Panc1 (cell line): ENCODE results near the gene FKBP1A. TPM values are rescaled to one million over a fixed set of nuclear protein-coding genes. Genes with fewer than 3 reads are reported as not detected.

Source experiments
- ATAC-seq: fragments of 200-7000 bp; cut with Tn5 transposase; 2 replicates; pipeline ENCODE4 v1.9.1; 2020; ENCODE audit warnings: mild to moderate bottlenecking, moderate library complexity
- BruUV-seq: library from RNA; stranded (reverse); fragments of 400-500 nt; replicated peaks from 2 replicates; lab custom pipeline; 2021; lab: Mats Ljungman, UMichigan
- CTCF ChIA-PET: fragments of 300-600 bp; sonication (Branson Sonifier 250); formaldehyde crosslinking; loops from one replicate; lab custom pipeline; 2022; ENCODE audit warnings: antibody characterized with exemption; lab: Charles Lee
- POLR2A ChIA-PET: fragments of 300-600 bp; sonication (Branson Sonifier 250); formaldehyde crosslinking; loops from one replicate; lab custom pipeline; 2022; ENCODE audit warnings: antibody characterized with exemption; lab: Charles Lee
- DNase-seq: peaks from one replicate; pipeline ENCODE4 v3.0.0-alpha.2; 2010; ENCODE audit warnings: low read depth, low spot score
- H3K27ac ChIP-seq: 2 replicates; pipeline ENCODE4 v1.5.1; 2011; ENCODE audit warnings: mild to moderate bottlenecking, low read length, inconsistent platforms
- H3K27me3 ChIP-seq: fragments of 200-500 bp; sonication (Bioruptor generic); 2 replicates; pipeline ENCODE4 v1.6.0; 2014; ENCODE audit warnings: low read length, inconsistent platforms; ENCODE audit not compliant: control insufficient read depth, insufficient read depth
- H3K36me3 ChIP-seq: fragments of 200-500 bp; sonication (Bioruptor generic); 2 replicates; pipeline ENCODE4 v1.5.1; 2014; ENCODE audit warnings: inconsistent platforms, mild to moderate bottlenecking, low read length, moderate library complexity; ENCODE audit not compliant: control insufficient read depth, insufficient read depth
- H3K4me1 ChIP-seq: 2 replicates; pipeline ENCODE4 v1.5.1; 2011; ENCODE audit warnings: inconsistent platforms, mild to moderate bottlenecking, low read length, moderate library complexity; ENCODE audit not compliant: control insufficient read depth, insufficient read depth
- H3K4me3 ChIP-seq, 2 experiments: 2 replicates each; pipeline ENCODE4 v1.5.1; 2011 to 2012; ENCODE audit warnings: low read depth in 2 of 2, low read length in 2 of 2, mild to moderate bottlenecking in 2 of 2, inconsistent platforms in 1 of 2, moderate library complexity in 1 of 2
- H3K9me3 ChIP-seq: fragments of 200-500 bp; sonication (Bioruptor generic); 2 replicates; pipeline ENCODE4 v1.5.1; 2014; ENCODE audit warnings: low read depth, mild to moderate bottlenecking, inconsistent platforms, low read length, moderate library complexity; ENCODE audit not compliant: control insufficient read depth, insufficient read depth
- CTCF ChIP-seq: fragments of 450-650 bp; IDR thresholded peaks from 2 replicates; pipeline ENCODE4 v1.5.1; 2017; ENCODE audit warnings: mild to moderate bottlenecking
- POLR2AphosphoS5 ChIP-seq: IDR thresholded peaks from 2 replicates; pipeline ENCODE4 v1.6.1; 2012; ENCODE audit warnings: mild to moderate bottlenecking, low read depth, low read length, moderate library complexity
- SIN3A ChIP-seq: IDR thresholded peaks from 2 replicates; pipeline ENCODE4 v1.6.1; 2012; ENCODE audit warnings: low read depth, mild to moderate bottlenecking, low read length, moderate library complexity, borderline replicate concordance; ENCODE audit not compliant: insufficient read depth
- TCF7L2 ChIP-seq: IDR thresholded peaks from 2 replicates; pipeline ENCODE4 v1.6.1; 2011; ENCODE audit warnings: mild to moderate bottlenecking, low read depth, low read length, inconsistent platforms
- in situ Hi-C: cut with HindIII; loops from 2 replicates; pipeline ENCODE4 v1.10.0; 2016; ENCODE audit warnings: low sequenced_read_pairs, low pct_unique_long_range_greater_than_20kb
- intact Hi-C: fragments of 100-400 bp; cut with micrococcal nuclease; formaldehyde crosslinking; loops from one replicate; pipeline ENCODE4 v1.10.0; 2022; ENCODE audit not compliant: unreplicated experiment
- total RNA-seq: library from RNA; stranded (reverse); gene quantifications from one replicate; pipeline ENCODE4 v1.2.1, GENCODE V29; 2021; ENCODE audit not compliant: unreplicated experiment
- TF ChIP-seq, protein P1 (sequence below), 2 experiments: IDR thresholded peaks; 2 replicates each; pipeline ENCODE4 v1.6.1; 2011 to 2012; ENCODE audit warnings: low read depth in 2 of 2, control low read depth in 1 of 2, low read length in 1 of 2, mild to moderate bottlenecking in 1 of 2, moderate library complexity in 1 of 2; ENCODE audit not compliant: insufficient read depth in 1 of 2

Gene FKBP1A
- total RNA-seq, 1 experiment from 2014 or later: 695 TPM

DNA sequence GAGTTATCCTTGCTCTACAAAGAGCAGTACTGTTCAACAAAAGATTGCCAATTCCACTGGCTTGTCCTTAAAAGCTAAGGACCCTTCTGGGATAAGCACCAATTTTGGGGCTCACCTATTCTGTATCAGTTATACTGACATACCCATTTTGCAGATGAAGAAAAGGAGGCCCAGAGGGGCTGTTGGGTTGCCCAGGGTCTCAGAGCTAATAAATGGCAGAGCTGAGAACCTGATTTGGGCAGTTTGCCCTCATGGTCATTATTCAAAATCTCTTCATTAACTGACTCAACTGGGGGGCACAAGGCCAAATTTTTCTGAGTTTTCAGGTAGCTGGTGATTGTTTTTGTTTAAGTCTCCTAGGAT, 42.5 kb upstream of the FKBP1A start:
- ChIA-PET CTCF (interaction anchor here (0.7 kb wide), 1 partner anchor 48 kb away, joined by 5 read pairs; no protein-coding TSS in a partner anchor), POLR2A (interaction anchor here (0.7 kb wide), 1 partner anchor 20 kb away, joined by 3 read pairs; no protein-coding TSS in a partner anchor)
- no peak for DNase-seq
- H3K36me3 ChIP-seq: no peaks in the 10 kb centered on the region
- no peak for ATAC-seq
- H3K27me3 ChIP-seq: no peaks in the 10 kb centered on the region
- no peak overlapping the region for H3K4me3 ChIP-seq
- intact Hi-C loops: loop anchor here (5.0 to 10.0 kb wide), 2 partner anchors 43 to 61 kb away; partner anchors contain the start of gene FKBP1A
- H3K4me1 ChIP-seq: peaks cover 10% of the 10 kb centered on the region
- TF ChIP-seq CTCF (no peak), SIN3A (no peak), TCF7L2 (no peak), POLR2AphosphoS5 (no peak)
- TF ChIP-seq, protein P1, sequence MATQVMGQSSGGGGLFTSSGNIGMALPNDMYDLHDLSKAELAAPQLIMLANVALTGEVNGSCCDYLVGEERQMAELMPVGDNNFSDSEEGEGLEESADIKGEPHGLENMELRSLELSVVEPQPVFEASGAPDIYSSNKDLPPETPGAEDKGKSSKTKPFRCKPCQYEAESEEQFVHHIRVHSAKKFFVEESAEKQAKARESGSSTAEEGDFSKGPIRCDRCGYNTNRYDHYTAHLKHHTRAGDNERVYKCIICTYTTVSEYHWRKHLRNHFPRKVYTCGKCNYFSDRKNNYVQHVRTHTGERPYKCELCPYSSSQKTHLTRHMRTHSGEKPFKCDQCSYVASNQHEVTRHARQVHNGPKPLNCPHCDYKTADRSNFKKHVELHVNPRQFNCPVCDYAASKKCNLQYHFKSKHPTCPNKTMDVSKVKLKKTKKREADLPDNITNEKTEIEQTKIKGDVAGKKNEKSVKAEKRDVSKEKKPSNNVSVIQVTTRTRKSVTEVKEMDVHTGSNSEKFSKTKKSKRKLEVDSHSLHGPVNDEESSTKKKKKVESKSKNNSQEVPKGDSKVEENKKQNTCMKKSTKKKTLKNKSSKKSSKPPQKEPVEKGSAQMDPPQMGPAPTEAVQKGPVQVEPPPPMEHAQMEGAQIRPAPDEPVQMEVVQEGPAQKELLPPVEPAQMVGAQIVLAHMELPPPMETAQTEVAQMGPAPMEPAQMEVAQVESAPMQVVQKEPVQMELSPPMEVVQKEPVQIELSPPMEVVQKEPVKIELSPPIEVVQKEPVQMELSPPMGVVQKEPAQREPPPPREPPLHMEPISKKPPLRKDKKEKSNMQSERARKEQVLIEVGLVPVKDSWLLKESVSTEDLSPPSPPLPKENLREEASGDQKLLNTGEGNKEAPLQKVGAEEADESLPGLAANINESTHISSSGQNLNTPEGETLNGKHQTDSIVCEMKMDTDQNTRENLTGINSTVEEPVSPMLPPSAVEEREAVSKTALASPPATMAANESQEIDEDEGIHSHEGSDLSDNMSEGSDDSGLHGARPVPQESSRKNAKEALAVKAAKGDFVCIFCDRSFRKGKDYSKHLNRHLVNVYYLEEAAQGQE (IDR thresholded peaks at IDR 0.05; ENCODE audit: insufficient read depth in 1 of 2, low read depth in 2 of 2, low read length in 1 of 2): no peak
- in situ Hi-C loops: no loop called here
- no TSS peak for BruUV-seq
- peak overlapping the region; percentile 69 for H3K27ac ChIP-seq
- H3K9me3 ChIP-seq: peaks cover 30% of the 10 kb centered on the region; the same call in 1 of the 2 replicates

DNA sequence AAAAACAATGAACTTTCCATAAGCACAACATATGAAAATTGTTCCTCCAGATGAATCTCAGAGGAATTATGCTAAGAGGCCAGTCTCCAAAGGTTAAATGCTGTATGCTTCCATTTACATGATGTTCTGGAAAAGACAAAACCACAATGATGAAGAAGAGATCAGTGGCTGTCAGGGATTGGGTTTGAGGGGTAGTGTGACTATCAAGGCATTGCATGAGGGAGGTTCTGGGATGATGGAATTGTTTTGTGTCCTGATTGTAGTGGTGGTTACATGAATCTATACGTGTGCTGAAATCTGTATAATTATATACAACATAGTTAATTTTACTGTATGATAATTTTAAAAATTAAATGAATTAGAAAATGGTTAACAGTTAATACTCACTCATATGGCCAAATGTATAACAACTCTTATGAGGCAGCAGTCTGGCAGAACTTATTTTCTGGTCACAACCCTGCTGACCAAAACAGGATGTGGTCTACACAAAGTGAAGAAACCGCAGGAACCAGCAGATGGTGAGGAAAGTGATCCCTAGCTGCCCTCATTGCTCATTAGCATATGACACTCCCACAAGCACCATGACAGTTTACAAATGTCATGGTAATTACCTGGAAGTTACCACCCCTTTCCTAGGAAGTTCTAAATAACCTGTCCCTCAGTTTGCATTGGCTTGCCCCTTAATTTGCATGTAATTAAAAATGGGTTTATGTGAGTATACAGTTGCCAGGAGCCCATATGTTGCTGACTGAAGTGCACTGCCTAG, 41.9 kb upstream of the FKBP1A start:
- no TSS peak for BruUV-seq
- ChIA-PET POLR2A (no interaction called here), CTCF (interaction anchor here (0.7 kb wide), 1 partner anchor 47 kb away, joined by 5 read pairs; no protein-coding TSS in a partner anchor)
- Histone ChIP-seq H3K36me3 (no peaks in the 10 kb centered on the region), H3K9me3 (peaks cover 30% of the 10 kb centered on the region; the same call in 1 of the 2 replicates), H3K4me1 (peaks cover 10% of the 10 kb centered on the region), H3K4me3 (no peak overlapping the region), H3K27me3 (no peaks in the 10 kb centered on the region), H3K27ac (peak overlapping the region; percentile 69)
- ATAC-seq (no peak), DNase-seq (no peak)
- TF ChIP-seq, protein P1 (IDR thresholded peaks at IDR 0.05; ENCODE audit: insufficient read depth in 1 of 2, low read depth in 2 of 2, low read length in 1 of 2): no peak
- TF ChIP-seq CTCF (no peak), SIN3A (no peak), TCF7L2 (no peak), POLR2AphosphoS5 (no peak)
- intact Hi-C loops (loop anchor here (5.0 to 10.0 kb wide), 2 partner anchors 42 to 60 kb away; partner anchors contain the start of gene FKBP1A), in situ Hi-C loops (no loop called here)
